Brain microvascular endothelial cell (primary cell): ENCODE data around the gene PRDM16.

Experiments used
- DNase-seq: peaks from one replicate; pipeline ENCODE4 v3.0.0-alpha.2; 2020
- H3K27ac ChIP-seq: fragments of 250-450 bp; sonication (Bioruptor Pico); 2 replicates; pipeline ENCODE4 v1.5.1; 2020; ENCODE audit warnings: mild to moderate bottlenecking, moderate library complexity
- H3K27me3 ChIP-seq: fragments of 250-450 bp; sonication (Bioruptor Pico); replicated peaks from 2 replicates; pipeline ENCODE4 v1.5.1; 2020; ENCODE audit warnings: mild to moderate bottlenecking
- H3K36me3 ChIP-seq: fragments of 250-450 bp; sonication (Bioruptor Pico); replicated peaks from 2 replicates; pipeline ENCODE4 v1.5.1; 2020; ENCODE audit warnings: mild to moderate bottlenecking
- H3K4me3 ChIP-seq: 2 replicates; pipeline ENCODE4 v1.5.1; 2011; ENCODE audit warnings: low read depth, mild to moderate bottlenecking, control low read depth, low read length, moderate library complexity
- CTCF ChIP-seq: IDR thresholded peaks from 2 replicates; pipeline ENCODE4 v1.5.1; 2011; ENCODE audit warnings: low read depth, mild to moderate bottlenecking, moderate library complexity, low read length, control low read depth, inconsistent platforms; ENCODE audit errors: missing control alignments
- in situ Hi-C: cut with HindIII; loops from 2 replicates; pipeline ENCODE4 v1.10.0; 2017; ENCODE audit warnings: low sequenced_read_pairs, low pct_ligation_motif_present

Gene PRDM16

GRCh38 chr1:3338725-3339070 is 269.7 kb downstream of the PRDM16 start:
- TF ChIP-seq CTCF = no peak
- H3K27me3 ChIP-seq = no peaks in the 10 kb centered on the region
- H3K27ac ChIP-seq = no peak overlapping the region
- H3K36me3 ChIP-seq = no peaks in the 10 kb centered on the region
- in situ Hi-C loops = no loop called here
- H3K4me3 ChIP-seq = no peak overlapping the region
- DNase-seq = no peak

- no peak for DNase-seq
- H3K27me3 ChIP-seq = no peaks in the 10 kb centered on the region
- TF ChIP-seq CTCF = no peak
- in situ Hi-C loops = no loop called here
- no peak overlapping the region for H3K27ac ChIP-seq
- H3K4me3 ChIP-seq = no peak overlapping the region
- H3K36me3 ChIP-seq = no peaks in the 10 kb centered on the region
Measured at GRCh38 chr1:3339856-3340255, 270.9 kb downstream of the PRDM16 start.

GRCh38 chr1:3340548-3341235 is 271.7 kb downstream of the PRDM16 start:
- Histone ChIP-seq H3K27me3 (no peaks in the 10 kb centered on the region), H3K27ac (no peak overlapping the region), H3K36me3 (no peaks in the 10 kb centered on the region), H3K4me3 (no peak overlapping the region)
- no peak for DNase-seq
- in situ Hi-C loops = no loop called here
- no peak for TF ChIP-seq CTCF

- Histone ChIP-seq H3K27ac (no peak overlapping the region), H3K4me3 (no peak overlapping the region), H3K27me3 (no peaks in the 10 kb centered on the region), H3K36me3 (no peaks in the 10 kb centered on the region)
- in situ Hi-C loops = no loop called here
- no peak for TF ChIP-seq CTCF
- no peak for DNase-seq
Measured at GRCh38 chr1:3341236-3341994, 272.4 kb downstream of the PRDM16 start.

- Histone ChIP-seq H3K36me3 (no peaks in the 10 kb centered on the region), H3K4me3 (no peak overlapping the region), H3K27ac (no peak overlapping the region), H3K27me3 (no peaks in the 10 kb centered on the region)
- no peak for DNase-seq
- no peak for TF ChIP-seq CTCF
- in situ Hi-C loops = no loop called here
Measured at GRCh38 chr1:3342960-3343359, 274.0 kb downstream of the PRDM16 start.
